ENCODE measurements around the gene SLC3A2.

GRCh38 chr11:62860835-62861563, 19.7 kb upstream of the SLC3A2 start:
- TF ChIP-seq PTBP1 (IDR thresholded peaks at IDR 0.05; ENCODE audit: low read depth, low read length, poor library complexity, severe bottlenecking) (no peak), REST (IDR thresholded peaks at IDR 0.05; ENCODE audit: borderline replicate concordance in 1 of 2, low read depth in 1 of 2, low read length in 2 of 2) (no peak), CTCF (CRISPR knock-in tag; IDR thresholded peaks at IDR 0.05) (no peak), FOXA3 (CRISPR knock-in tag; IDR thresholded peaks at IDR 0.05) (peak; percentile 21; the same call in 1 of the 2 replicates), NCOR1 (IDR thresholded peaks at IDR 0.05; ENCODE audit: borderline replicate concordance, low read length) (no peak), CREM (IDR thresholded peaks at IDR 0.05) (no peak), CREM (CRISPR knock-in tag; IDR thresholded peaks at IDR 0.05) (no peak), KDM5B (CRISPR knock-in tag; IDR thresholded peaks at IDR 0.05; ENCODE audit: borderline replicate concordance) (no peak), POLR2A (IDR thresholded peaks at IDR 0.05; ENCODE audit: insufficient read depth in 1 of 2, low read depth in 2 of 2, low read length in 2 of 2) (no peak), KAT7 (CRISPR knock-in tag; IDR thresholded peaks at IDR 0.05; ENCODE audit: borderline replicate concordance) (no peak), NR3C1 (CRISPR knock-in tag; IDR thresholded peaks at IDR 0.05) (no peak), TCF12 (IDR thresholded peaks at IDR 0.05) (no peak), TCF12 (CRISPR knock-in tag; IDR thresholded peaks at IDR 0.05) (no peak), ZNF879 (CRISPR knock-in tag; IDR thresholded peaks at IDR 0.05) (no peak), FOXK1 (CRISPR knock-in tag; IDR thresholded peaks at IDR 0.05; ENCODE audit: borderline replicate concordance, low read depth) (no peak), ZNF552 (CRISPR knock-in tag; IDR thresholded peaks at IDR 0.05; ENCODE audit: borderline replicate concordance) (no peak)
